ENCODE measurements around the gene TAF11L10. TPM values are rescaled to one million over a fixed set of nuclear protein-coding genes. Genes with fewer than 3 reads are reported as not detected.

Gene TAF11L10
- total and polyA plus RNA-seq, 8 donors: not detected

Small RNAs within 50 kb of the gene (small RNA-seq; reads per million reads assigned to genes)
- gene AC233724.1 (0 reads per million in 4 donors), gene AC233724.3 (0 reads per million in 4 donors), gene AC233724.4 (0 reads per million in 4 donors), gene AC233724.6 (0 reads per million in 4 donors), gene AC233724.7 (0 reads per million in 4 donors)

Other genes starting within 250 kb of the TAF11L10 start
- not detected for gene TAF11L2, start 99.6 kb downstream of the TAF11L10 start, total RNA-seq
- gene TAF11L2, start 99.6 kb downstream of the TAF11L10 start, polyA plus RNA-seq: not detected
- not detected for gene TAF11L3, start 79.5 kb downstream of the TAF11L10 start, total RNA-seq
- not detected for gene TAF11L3, start 79.5 kb downstream of the TAF11L10 start, polyA plus RNA-seq
- gene TAF11L4, start 76.0 kb downstream of the TAF11L10 start, total RNA-seq: not detected
- gene TAF11L4, start 76.0 kb downstream of the TAF11L10 start, polyA plus RNA-seq: not detected
- not detected for gene TAF11L5, start 72.6 kb downstream of the TAF11L10 start, total RNA-seq
- gene TAF11L5, start 72.6 kb downstream of the TAF11L10 start, polyA plus RNA-seq: not detected
- gene TAF11L6, start 69.2 kb downstream of the TAF11L10 start, total RNA-seq: not detected
- not detected for gene TAF11L6, start 69.2 kb downstream of the TAF11L10 start, polyA plus RNA-seq
- not detected for gene TAF11L7, start 12.1 kb downstream of the TAF11L10 start, total RNA-seq
- not detected for gene TAF11L7, start 12.1 kb downstream of the TAF11L10 start, polyA plus RNA-seq
- gene TAF11L8, start 6.9 kb downstream of the TAF11L10 start, total RNA-seq: not detected
- not detected for gene TAF11L8, start 6.9 kb downstream of the TAF11L10 start, polyA plus RNA-seq
- gene TAF11L9, start 3.4 kb downstream of the TAF11L10 start, total RNA-seq: not detected
- not detected for gene TAF11L9, start 3.4 kb downstream of the TAF11L10 start, polyA plus RNA-seq
- not detected for gene TAF11L11, start 6.4 kb upstream of the TAF11L10 start, total RNA-seq
- gene TAF11L11, start 6.4 kb upstream of the TAF11L10 start, polyA plus RNA-seq: not detected
- gene TAF11L12, start 12.6 kb upstream of the TAF11L10 start, total RNA-seq: not detected
- not detected for gene TAF11L12, start 12.6 kb upstream of the TAF11L10 start, polyA plus RNA-seq
- not detected for gene TAF11L13, start 34.3 kb upstream of the TAF11L10 start, total RNA-seq
- not detected for gene TAF11L13, start 34.3 kb upstream of the TAF11L10 start, polyA plus RNA-seq
- gene TAF11L14, start 36.6 kb upstream of the TAF11L10 start, total RNA-seq: not detected
- gene TAF11L14, start 36.6 kb upstream of the TAF11L10 start, polyA plus RNA-seq: not detected